Coronary artery (tissue), 2 donors: Measurements from ENCODE around the gene SSTR4.

ENCODE experiments used
- DNase-seq: peaks from one replicate; pipeline ENCODE4 v3.0.0-alpha.2; 2017; ENCODE audit warnings: low spot score
- H3K27ac ChIP-seq, 2 donors: fragments of 200-600 bp; sonication (generic); one replicate each; pipeline ENCODE4 v1.5.1; 2016 to 2019
- H3K4me3 ChIP-seq: fragments of 200-600 bp; sonication (generic); 2 replicates; pipeline ENCODE4 v1.5.1; 2016; ENCODE audit warnings: mild to moderate bottlenecking, moderate library complexity
- CTCF ChIP-seq: fragments of 200-600 bp; sonication (generic); IDR thresholded peaks from one replicate; pipeline ENCODE4 v1.5.1; 2019; ENCODE audit warnings: antibody characterized with exemption

The SSTR4 gene

GRCh38 chr20:23039885-23040508, 4.9 kb downstream of the SSTR4 start:
- Histone ChIP-seq H3K27ac (no peak overlapping the region), H3K4me3 (no peak overlapping the region)
- TF ChIP-seq CTCF: no peak
- DNase-seq: no peak

GRCh38 chr20:23042270-23042669, 7.2 kb downstream of the SSTR4 start:
- no peak for TF ChIP-seq CTCF
- no peak for DNase-seq
- Histone ChIP-seq H3K27ac (no peak overlapping the region), H3K4me3 (no peak overlapping the region)

GRCh38 chr20:23043376-23043775, 8.3 kb downstream of the SSTR4 start:
- Histone ChIP-seq H3K27ac (no peak overlapping the region), H3K4me3 (no peak overlapping the region)
- DNase-seq: no peak
- no peak for TF ChIP-seq CTCF

- H3K27ac ChIP-seq: peak overlapping the region; percentile 18 to 25
- H3K4me3 ChIP-seq: peak overlapping the region; percentile 81
- DNase-seq: no peak
- TF ChIP-seq CTCF: no peak
These were observed 11.3 kb downstream of the SSTR4 start for GRCh38 chr20:23046431-23046830.

- DNase-seq: no peak
- Histone ChIP-seq H3K27ac (peak overlapping the region in 1 of 2 donors; percentile 95), H3K4me3 (peak overlapping the region; percentile 81)
- no peak for TF ChIP-seq CTCF
These were observed 12.1 kb downstream of the SSTR4 start for GRCh38 chr20:23047001-23047737.

- Histone ChIP-seq H3K4me3 (peak overlapping the region; percentile 81), H3K27ac (peak overlapping the region in 1 of 2 donors; percentile 95)
- DNase-seq: peak; percentile 73
- TF ChIP-seq CTCF: no peak
These were observed 12.7 kb downstream of the SSTR4 start for GRCh38 chr20:23047738-23048214.
